Type B pancreatic cell (in vitro differentiated cells): ENCODE results near the gene SPATA2. TPM values are rescaled to one million over a fixed set of nuclear protein-coding genes. Genes with fewer than 3 reads are reported as not detected.

Source experiments
- DNase-seq: peaks from one replicate; pipeline ENCODE4 v3.0.0; 2021; ENCODE audit warnings: mixed read lengths; ENCODE audit not compliant: unreplicated experiment; ENCODE audit errors: extremely low spot score
- H3K27ac Mint-ChIP-seq: 2 replicates; pipeline ENCODE4 v1.8.0; 2021; ENCODE audit warnings: mild to moderate bottlenecking, mixed read lengths
- H3K27me3 Mint-ChIP-seq: 2 replicates; pipeline ENCODE4 v1.8.0; 2021; ENCODE audit warnings: mixed read lengths
- H3K36me3 Mint-ChIP-seq: 2 replicates; pipeline ENCODE4 v1.8.0; 2021; ENCODE audit warnings: mixed read lengths
- H3K4me1 Mint-ChIP-seq: one replicate; pipeline ENCODE4 v1.8.0; 2021; ENCODE audit warnings: mixed read lengths; ENCODE audit not compliant: unreplicated experiment
- H3K4me3 Mint-ChIP-seq: 2 replicates; pipeline ENCODE4 v1.8.0; 2021; ENCODE audit warnings: mild to moderate bottlenecking, mixed read lengths
- H3K9me3 Mint-ChIP-seq: 2 replicates; pipeline ENCODE4 v1.8.0; 2021; ENCODE audit warnings: mixed read lengths
- total RNA-seq: library from RNA; stranded (reverse); gene quantifications from 2 replicates; pipeline ENCODE4 v1.2.1, GENCODE V29; 2021; ENCODE audit warnings: low replicate concordance
- TF ChIP-seq, protein P1 (sequence below): fragments of 200-600 bp; sonication (generic); conservative IDR thresholded peaks from 2 replicates; pipeline ENCODE4 v1.5.0; 2021; ENCODE audit warnings: antibody characterized with exemption, mild to moderate bottlenecking

SPATA2 gene
- total RNA-seq, 1 donor from 2014 or later = 9.2 TPM

DNA sequence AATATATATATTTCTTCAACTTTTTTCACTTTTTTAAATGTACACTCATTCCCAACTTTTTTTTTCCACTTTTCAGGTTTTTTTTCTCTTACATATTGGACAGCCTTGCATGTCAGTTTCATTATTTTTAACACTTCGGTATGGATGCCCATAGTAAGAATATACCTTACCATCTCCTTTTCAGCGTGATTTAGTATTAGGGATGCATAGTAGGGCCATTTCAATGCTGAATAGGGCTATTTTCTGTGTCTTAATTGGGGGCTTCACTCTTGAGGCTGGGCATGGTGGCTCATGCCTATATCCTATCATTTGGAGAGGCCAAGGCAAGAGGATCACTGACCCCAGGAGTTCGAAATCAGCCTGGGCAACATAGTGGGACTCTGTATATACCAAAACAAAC, 27.6 kb upstream of the SPATA2 start:
- Mint-ChIP-seq H3K36me3 (peaks cover 29% of the 10 kb centered on the region), H3K27ac (no peak overlapping the region), H3K4me3 (no peak overlapping the region), H3K27me3 (no peaks in the 10 kb centered on the region), H3K4me1 (peaks cover 21% of the 10 kb centered on the region), H3K9me3 (no peaks in the 10 kb centered on the region)
- no peak for DNase-seq
- TF ChIP-seq, protein P1, sequence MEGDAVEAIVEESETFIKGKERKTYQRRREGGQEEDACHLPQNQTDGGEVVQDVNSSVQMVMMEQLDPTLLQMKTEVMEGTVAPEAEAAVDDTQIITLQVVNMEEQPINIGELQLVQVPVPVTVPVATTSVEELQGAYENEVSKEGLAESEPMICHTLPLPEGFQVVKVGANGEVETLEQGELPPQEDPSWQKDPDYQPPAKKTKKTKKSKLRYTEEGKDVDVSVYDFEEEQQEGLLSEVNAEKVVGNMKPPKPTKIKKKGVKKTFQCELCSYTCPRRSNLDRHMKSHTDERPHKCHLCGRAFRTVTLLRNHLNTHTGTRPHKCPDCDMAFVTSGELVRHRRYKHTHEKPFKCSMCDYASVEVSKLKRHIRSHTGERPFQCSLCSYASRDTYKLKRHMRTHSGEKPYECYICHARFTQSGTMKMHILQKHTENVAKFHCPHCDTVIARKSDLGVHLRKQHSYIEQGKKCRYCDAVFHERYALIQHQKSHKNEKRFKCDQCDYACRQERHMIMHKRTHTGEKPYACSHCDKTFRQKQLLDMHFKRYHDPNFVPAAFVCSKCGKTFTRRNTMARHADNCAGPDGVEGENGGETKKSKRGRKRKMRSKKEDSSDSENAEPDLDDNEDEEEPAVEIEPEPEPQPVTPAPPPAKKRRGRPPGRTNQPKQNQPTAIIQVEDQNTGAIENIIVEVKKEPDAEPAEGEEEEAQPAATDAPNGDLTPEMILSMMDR = no peak

DNA sequence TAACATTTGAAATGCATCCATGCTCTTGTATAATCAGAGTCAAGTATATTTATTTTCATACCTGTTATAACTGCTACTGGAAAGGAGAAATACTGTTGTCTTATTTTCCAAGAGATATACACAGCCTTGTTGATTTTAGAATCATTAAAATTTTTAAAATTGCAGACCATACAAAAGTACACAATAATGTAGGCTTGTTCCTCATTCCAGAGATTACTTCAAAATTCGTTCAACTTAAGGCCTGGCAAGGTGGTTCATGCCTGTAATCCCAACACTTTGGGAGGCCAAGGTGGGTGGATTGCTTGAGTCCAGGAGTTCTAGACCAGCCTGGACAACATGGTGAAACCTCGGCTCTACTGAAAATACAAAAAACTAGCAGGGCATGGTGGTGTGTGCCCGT, 27.0 kb upstream of the SPATA2 start:
- Mint-ChIP-seq H3K9me3 (no peaks in the 10 kb centered on the region), H3K4me1 (peaks cover 26% of the 10 kb centered on the region), H3K36me3 (peaks cover 25% of the 10 kb centered on the region), H3K27me3 (no peaks in the 10 kb centered on the region), H3K4me3 (no peak overlapping the region), H3K27ac (no peak overlapping the region)
- DNase-seq = no peak
- TF ChIP-seq, protein P1 = no peak

DNA sequence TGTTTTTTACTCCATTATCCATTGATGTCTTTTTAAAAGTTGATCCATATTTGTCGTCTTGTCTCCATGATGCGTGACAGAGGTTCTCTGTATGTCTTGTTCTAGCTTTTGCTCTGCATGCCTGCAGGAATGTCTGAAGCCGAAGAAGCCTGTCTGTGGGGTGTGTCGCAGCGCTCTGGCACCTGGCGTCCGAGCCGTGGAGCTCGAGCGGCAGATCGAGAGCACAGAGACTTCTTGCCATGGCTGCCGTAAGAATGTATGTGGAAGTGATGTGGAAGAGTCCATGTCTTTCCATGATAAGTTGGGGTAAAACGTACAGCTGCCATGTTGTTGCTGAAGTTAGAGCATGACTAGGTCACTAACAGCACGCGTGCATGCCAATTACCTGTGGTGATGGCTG, 26.1 kb upstream of the SPATA2 start:
- no peaks in the 10 kb centered on the region for H3K27me3 Mint-ChIP-seq
- H3K4me3 Mint-ChIP-seq = no peak overlapping the region
- H3K9me3 Mint-ChIP-seq = no peaks in the 10 kb centered on the region
- TF ChIP-seq, protein P1 = no peak
- peaks cover 18% of the 10 kb centered on the region for H3K36me3 Mint-ChIP-seq
- H3K27ac Mint-ChIP-seq = peak overlapping the region; percentile 66
- peaks cover 26% of the 10 kb centered on the region for H3K4me1 Mint-ChIP-seq
- no peak for DNase-seq

DNA sequence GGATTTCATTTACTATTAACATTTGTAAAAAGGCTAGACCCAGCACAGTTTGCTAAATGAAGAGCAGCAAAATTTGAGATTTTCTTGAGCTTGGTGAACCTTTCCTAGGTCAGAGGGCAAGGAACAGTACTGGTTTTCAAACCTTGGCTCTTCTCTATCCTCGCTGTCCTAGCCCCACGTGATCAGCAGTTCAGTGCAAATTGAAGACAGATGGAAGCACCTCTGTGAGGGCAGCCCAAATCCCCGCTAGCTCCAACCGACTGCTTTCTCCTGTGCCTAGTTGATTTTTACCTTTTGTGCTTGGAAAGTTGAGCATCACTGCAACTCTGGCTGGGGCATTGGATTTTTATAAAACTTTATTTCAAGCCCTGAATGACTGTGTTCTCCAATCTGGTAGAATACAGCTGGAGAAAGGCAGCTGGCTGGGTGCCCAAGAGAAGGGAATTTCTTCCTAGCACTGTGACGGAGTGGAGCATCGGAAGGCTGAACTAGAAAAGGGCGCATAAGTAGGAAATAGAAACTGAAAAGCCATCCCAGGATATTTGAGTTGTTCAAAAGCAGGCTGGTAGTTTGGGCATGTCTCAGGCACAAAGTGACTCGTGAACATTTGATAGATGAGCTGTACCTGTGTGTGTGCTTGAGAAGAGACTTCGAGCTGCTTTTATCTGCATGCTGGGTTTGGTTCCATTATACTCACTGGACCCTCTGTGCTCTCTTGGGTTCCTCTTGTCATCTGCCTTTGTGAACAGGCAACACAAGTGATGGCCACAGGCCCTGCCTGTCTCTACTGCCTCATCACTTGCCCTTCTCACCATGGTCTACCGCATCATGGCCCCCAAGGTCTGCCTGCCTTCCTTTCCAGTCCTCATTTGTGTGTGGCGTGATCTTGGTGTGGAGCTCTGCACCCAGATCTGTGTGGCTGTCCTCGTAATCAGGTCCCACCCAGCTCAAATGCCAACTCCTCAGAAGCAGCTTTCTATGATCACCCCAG, 23.1 kb upstream of the SPATA2 start:
- Mint-ChIP-seq H3K27me3 (no peaks in the 10 kb centered on the region), H3K27ac (peak overlapping the region; percentile 62), H3K36me3 (peaks cover 8% of the 10 kb centered on the region), H3K4me1 (peaks cover 35% of the 10 kb centered on the region), H3K4me3 (peak overlapping the region; percentile 99), H3K9me3 (no peaks in the 10 kb centered on the region)
- TF ChIP-seq, protein P1 = no peak
- no peak for DNase-seq

DNA sequence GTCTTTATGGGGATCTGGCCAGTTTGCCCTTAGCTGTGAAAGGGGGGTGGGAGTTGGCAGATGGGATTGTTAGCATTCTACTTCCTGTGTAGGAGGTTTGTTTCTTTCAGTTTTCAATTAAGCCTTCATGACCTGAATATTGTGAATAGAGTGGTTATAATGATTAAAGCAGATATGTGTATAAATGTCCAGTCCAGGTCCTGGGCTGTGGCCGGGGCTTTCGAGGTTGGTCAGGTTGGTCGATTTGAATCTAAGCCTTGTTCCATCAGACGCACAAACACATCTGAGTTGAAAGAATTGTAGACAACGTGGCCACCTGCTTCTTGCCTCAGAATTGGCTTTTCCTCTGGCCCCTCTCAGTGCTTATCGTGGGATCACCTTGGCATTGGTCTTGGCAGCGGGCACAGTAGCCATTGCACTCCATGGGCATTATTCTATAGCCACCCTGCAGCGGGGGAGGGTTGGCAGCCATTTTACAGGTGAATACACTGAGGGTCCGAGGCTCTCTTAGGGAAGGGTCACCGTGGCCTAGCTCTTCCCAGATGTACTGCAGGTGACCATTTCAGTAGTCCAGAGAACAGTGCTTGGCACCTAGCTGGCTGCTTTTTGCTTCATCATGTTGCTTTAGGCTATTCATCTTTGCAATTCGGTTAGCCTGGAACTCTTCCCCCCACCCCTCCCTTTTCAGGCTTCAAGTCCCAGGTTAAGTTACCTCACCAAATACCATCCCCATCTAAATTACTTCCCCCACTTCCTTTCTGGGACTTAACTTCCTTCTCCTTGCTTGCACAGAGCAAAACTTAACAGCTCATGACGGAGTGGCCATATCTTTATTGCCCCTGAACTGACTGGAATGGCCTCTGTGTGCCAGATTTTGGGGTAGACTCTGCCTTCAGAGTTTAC, 21.9 kb upstream of the SPATA2 start:
- TF ChIP-seq, protein P1 = no peak
- peak overlapping the region; percentile 99 for H3K4me3 Mint-ChIP-seq
- no peaks in the 10 kb centered on the region for H3K27me3 Mint-ChIP-seq
- peak overlapping the region; percentile 90 for H3K27ac Mint-ChIP-seq
- peaks cover 35% of the 10 kb centered on the region for H3K4me1 Mint-ChIP-seq
- peaks cover 4% of the 10 kb centered on the region for H3K36me3 Mint-ChIP-seq
- no peak for DNase-seq
- H3K9me3 Mint-ChIP-seq = no peaks in the 10 kb centered on the region
